ENCODE measurements around the gene NUP214. TPM values are rescaled to one million over a fixed set of nuclear protein-coding genes. Genes with fewer than 3 reads are reported as not detected.

The NUP214 gene
- total and polyA plus RNA-seq, 2 of the 8 experiments (the other 6 are each of a cell fraction or from before 2014, with no cell fraction given): 28.6 to 50.2 TPM

- Histone ChIP-seq H4K91ac (replicated peaks; ENCODE audit: insufficient read length, low read length) (no peak overlapping the region), H3K36me3 (ENCODE audit: control insufficient read depth in 2 of 4, insufficient read depth in 4 of 4, low read length in 3 of 4) (peaks cover 0 to 8% (median 0%) of the 10 kb centered on the region in 4 experiments; a peak in 1 of 8 replicates), H3K23me2 (ENCODE audit: low read depth, low read length) (peaks cover 5% of the 10 kb centered on the region), H4K20me1 (replicated peaks in 1 of 2; ENCODE audit: control insufficient read depth in 1 of 2, insufficient read depth in 2 of 2, low read length in 2 of 2) (peaks cover 0 to 7% of the 10 kb centered on the region in 2 experiments), H3K56ac (replicated peaks; ENCODE audit: insufficient read length, low read depth, low read length) (no peak overlapping the region), H3K4me2 (ENCODE audit: insufficient read depth in 1 of 2, low read depth in 2 of 2, low read length in 2 of 2) (no peak overlapping the region), H2BK12ac (ENCODE audit: low read depth, low read length) (no peak overlapping the region), H2BK5ac (ENCODE audit: low read depth, low read length) (no peak overlapping the region), H2BK20ac (ENCODE audit: low read length) (no peak overlapping the region), H4K5ac (ENCODE audit: insufficient read length, low read depth, low read length) (no peak overlapping the region), H2AFZ (ENCODE audit: low read length) (no peak overlapping the region), H3K14ac (ENCODE audit: insufficient read length) (no peak overlapping the region), H3K79me2 (ENCODE audit: control insufficient read depth in 1 of 2, insufficient read depth in 2 of 2, low read length in 2 of 2) (peaks cover 0 to 10% of the 10 kb centered on the region in 2 experiments; a peak in 1 of 4 replicates), H2BK15ac (ENCODE audit: low read length) (no peak overlapping the region), H3K4me1 (replicated peaks in 1 of 4; ENCODE audit: control insufficient read depth in 3 of 4, insufficient read depth in 4 of 4, low read length in 3 of 4) (peaks cover 0 to 23% (median 17%) of the 10 kb centered on the region in 4 experiments; a peak in 6 of 7 replicates), H3K27ac (ENCODE audit: low read depth, low read length) (no peak overlapping the region), H3K79me1 (ENCODE audit: low read depth, low read length) (peaks cover 3% of the 10 kb centered on the region; the same call in 1 of the 2 replicates), H2BK120ac (replicated peaks; ENCODE audit: low read depth, low read length) (no peak overlapping the region), H3K9me3 (ENCODE audit: insufficient read depth in 2 of 2, low read depth in 1 of 2, low read length in 1 of 2) (no peaks in the 10 kb centered on the region), H3K18ac (ENCODE audit: extremely low read depth, low read length) (no peak overlapping the region), H3K4me3 (ENCODE audit: extremely low read depth in 1 of 4, insufficient read depth in 2 of 4, low read depth in 3 of 4, low read length in 4 of 4) (no peak overlapping the region), H2AK5ac (ENCODE audit: low read depth, low read length) (no peak overlapping the region; the same call in 1 of the 2 replicates), H4K8ac (ENCODE audit: extremely low read depth, insufficient read depth, low read length) (no peak overlapping the region), H3K4ac (replicated peaks; ENCODE audit: insufficient read length, low read depth, low read length) (no peak overlapping the region), H3K9ac (replicated peaks in 1 of 4; ENCODE audit: extremely low read depth in 1 of 4, low read depth in 3 of 4, low read length in 3 of 4) (no peak overlapping the region), H3K23ac (ENCODE audit: insufficient read length) (no peak overlapping the region), H3K27me3 (replicated peaks in 1 of 4; ENCODE audit: control insufficient read depth in 3 of 4, extremely low read depth in 1 of 4, insufficient read depth in 3 of 4, low read length in 3 of 4) (no peaks in the 10 kb centered on the region; a peak in 1 of 7 replicates)
- ChIA-PET POLR2A (ENCODE audit: partially characterized antibody) (interaction anchor here (1.5 to 29.0 kb wide), 3 partner anchors 15 to 24 kb away, joined by 4 to 751 read pairs (median 7); partner anchors contain the start of gene NUP214), CTCF (ENCODE audit: partially characterized antibody) (interaction anchor here (0.6 to 3.7 kb wide), 9 partner anchors 9 to 224 kb away, joined by 3 to 24 read pairs (median 5); no protein-coding TSS in a partner anchor)
- DNase-seq (ENCODE audit: low read depth in 1 of 2, low spot score in 2 of 2): no peak
- WGBS, 2 experiments (ENCODE audit: extremely low coverage in 1 of 2, insufficient coverage in 1 of 2, insufficient read length in 1 of 2, insufficient replicate concordance in 2 of 2, low coverage in 1 of 2, low lambda C conversion rate in 2 of 2, missing lambda C conversion rate in 1 of 2): 79% methylated on average over 5 of the region's 5 CpGs; no CpG with 5 or more reads in 1 of the 2 experiments
- FAIRE-seq: no peak
- TF ChIP-seq TEAD4 (IDR thresholded peaks at IDR 0.05; ENCODE audit: low read depth, low read length) (no peak), SP2 (IDR thresholded peaks at IDR 0.05; ENCODE audit: low read length) (no peak), EGR1 (IDR thresholded peaks at IDR 0.05; ENCODE audit: borderline replicate concordance, low read depth, low read length) (no peak), E2F6 (IDR thresholded peaks at IDR 0.05) (no peak), CHD2 (IDR thresholded peaks at IDR 0.05; ENCODE audit: low read length) (no peak), NRF1 (IDR thresholded peaks at IDR 0.05; ENCODE audit: low read depth, low read length) (no peak), GTF2F1 (IDR thresholded peaks at IDR 0.05; ENCODE audit: borderline replicate concordance, low read depth, low read length) (no peak), CHD1 (IDR thresholded peaks at IDR 0.05; ENCODE audit: low read depth, low read length) (no peak)
These were observed 31.4 kb upstream of the NUP214 start for GRCh38 chr9:131094015-131094414.

All from H1 (cell line).